Keratinocyte (primary cell): Measurements from ENCODE around the gene NDRG3.

Experiments
- EZH2 ChIP-seq: IDR thresholded peaks from one replicate; pipeline ENCODE4 v1.6.1; 2012; ENCODE audit warnings: inconsistent platforms, mild to moderate bottlenecking, low read length, moderate library complexity
- TF ChIP-seq, protein P1 (sequence below), 3 experiments: IDR thresholded peaks in 1 of 3; conservative IDR thresholded peaks in 1 of 3; optimal IDR thresholded peaks in 1 of 3; 2 replicates in 2 of 3; 3 replicates in 1 of 3; pipeline versions ENCODE3 to v1.5.1; 2011; ENCODE audit warnings: low read length in 3 of 3, mild to moderate bottlenecking in 3 of 3, moderate library complexity in 2 of 3, control low read depth in 1 of 3, inconsistent platforms in 1 of 3; ENCODE audit not compliant: insufficient read depth in 2 of 3; ENCODE audit errors: extremely low read depth in 1 of 3

DNA sequence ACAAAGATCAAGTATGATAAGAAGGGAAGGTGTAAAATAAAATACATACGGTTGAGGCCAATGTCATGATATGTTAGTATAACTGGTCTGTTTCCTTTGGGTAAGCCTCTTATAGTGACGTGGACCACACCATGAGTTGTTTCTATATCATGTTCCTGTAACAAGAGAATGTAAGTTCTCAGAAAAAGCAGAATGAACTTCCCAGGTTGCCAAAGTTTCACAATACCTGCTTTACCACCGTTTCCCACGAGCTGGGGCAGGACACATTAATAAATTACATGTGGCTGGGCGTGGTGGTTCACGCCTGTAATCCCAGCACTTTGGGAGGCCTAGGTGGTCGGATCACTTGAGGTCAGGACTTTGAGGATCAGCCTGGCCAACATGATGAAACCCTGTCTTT, 57.3 kb downstream of the NDRG3 start:
- TF ChIP-seq, protein P1, sequence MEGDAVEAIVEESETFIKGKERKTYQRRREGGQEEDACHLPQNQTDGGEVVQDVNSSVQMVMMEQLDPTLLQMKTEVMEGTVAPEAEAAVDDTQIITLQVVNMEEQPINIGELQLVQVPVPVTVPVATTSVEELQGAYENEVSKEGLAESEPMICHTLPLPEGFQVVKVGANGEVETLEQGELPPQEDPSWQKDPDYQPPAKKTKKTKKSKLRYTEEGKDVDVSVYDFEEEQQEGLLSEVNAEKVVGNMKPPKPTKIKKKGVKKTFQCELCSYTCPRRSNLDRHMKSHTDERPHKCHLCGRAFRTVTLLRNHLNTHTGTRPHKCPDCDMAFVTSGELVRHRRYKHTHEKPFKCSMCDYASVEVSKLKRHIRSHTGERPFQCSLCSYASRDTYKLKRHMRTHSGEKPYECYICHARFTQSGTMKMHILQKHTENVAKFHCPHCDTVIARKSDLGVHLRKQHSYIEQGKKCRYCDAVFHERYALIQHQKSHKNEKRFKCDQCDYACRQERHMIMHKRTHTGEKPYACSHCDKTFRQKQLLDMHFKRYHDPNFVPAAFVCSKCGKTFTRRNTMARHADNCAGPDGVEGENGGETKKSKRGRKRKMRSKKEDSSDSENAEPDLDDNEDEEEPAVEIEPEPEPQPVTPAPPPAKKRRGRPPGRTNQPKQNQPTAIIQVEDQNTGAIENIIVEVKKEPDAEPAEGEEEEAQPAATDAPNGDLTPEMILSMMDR (optimal IDR thresholded peaks at IDR 0.05 in 1 of 3, IDR thresholded peaks at IDR 0.05 in 1 of 3, conservative IDR thresholded peaks at IDR 0.05 in 1 of 3; ENCODE audit: extremely low read depth in 1 of 3, insufficient read depth in 2 of 3, low read length in 3 of 3), result no peak
- no peak for TF ChIP-seq EZH2
